Mammary epithelial cell (primary cell): ENCODE measurements around the gene C5orf46.

Experiments used
- EZH2 ChIP-seq: IDR thresholded peaks from 2 replicates; pipeline ENCODE4 v1.6.1; 2012; ENCODE audit warnings: low read length, inconsistent platforms, borderline replicate concordance
- TF ChIP-seq, protein P1 (sequence below), 2 donors: IDR thresholded peaks in 1 of 2; conservative IDR thresholded peaks in 1 of 2; 2 replicates each; pipeline ENCODE4 v1.5.1; 2011 to 2012; ENCODE audit warnings: inconsistent platforms in 2 of 2, low read length in 2 of 2, mild to moderate bottlenecking in 2 of 2, control low read depth in 1 of 2, low read depth in 1 of 2; ENCODE audit not compliant: insufficient read depth in 1 of 2; ENCODE audit errors: extremely low read depth in 1 of 2

DNA sequence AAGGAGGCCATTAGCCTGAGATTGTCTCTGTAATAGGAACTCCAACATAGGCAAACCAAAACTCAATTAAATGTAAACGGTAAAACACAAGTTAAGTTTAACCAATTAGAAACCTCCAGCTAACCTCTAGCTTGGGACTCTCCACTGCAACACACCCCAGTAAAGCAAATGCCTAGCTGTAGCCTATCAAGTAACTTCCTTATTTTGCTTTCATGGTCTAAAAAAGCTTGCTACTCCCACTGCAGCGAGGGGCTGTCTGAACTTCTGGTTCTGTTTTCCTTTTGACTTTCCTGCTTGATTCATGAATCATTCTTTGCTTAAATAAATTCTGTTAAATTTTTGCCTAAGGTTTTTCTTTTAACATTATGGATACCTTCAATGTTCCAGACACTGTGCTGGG, 24.4 kb upstream of the C5orf46 start:
- no peak for TF ChIP-seq EZH2
- TF ChIP-seq, protein P1, sequence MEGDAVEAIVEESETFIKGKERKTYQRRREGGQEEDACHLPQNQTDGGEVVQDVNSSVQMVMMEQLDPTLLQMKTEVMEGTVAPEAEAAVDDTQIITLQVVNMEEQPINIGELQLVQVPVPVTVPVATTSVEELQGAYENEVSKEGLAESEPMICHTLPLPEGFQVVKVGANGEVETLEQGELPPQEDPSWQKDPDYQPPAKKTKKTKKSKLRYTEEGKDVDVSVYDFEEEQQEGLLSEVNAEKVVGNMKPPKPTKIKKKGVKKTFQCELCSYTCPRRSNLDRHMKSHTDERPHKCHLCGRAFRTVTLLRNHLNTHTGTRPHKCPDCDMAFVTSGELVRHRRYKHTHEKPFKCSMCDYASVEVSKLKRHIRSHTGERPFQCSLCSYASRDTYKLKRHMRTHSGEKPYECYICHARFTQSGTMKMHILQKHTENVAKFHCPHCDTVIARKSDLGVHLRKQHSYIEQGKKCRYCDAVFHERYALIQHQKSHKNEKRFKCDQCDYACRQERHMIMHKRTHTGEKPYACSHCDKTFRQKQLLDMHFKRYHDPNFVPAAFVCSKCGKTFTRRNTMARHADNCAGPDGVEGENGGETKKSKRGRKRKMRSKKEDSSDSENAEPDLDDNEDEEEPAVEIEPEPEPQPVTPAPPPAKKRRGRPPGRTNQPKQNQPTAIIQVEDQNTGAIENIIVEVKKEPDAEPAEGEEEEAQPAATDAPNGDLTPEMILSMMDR (conservative IDR thresholded peaks at IDR 0.05 in 1 of 2, IDR thresholded peaks at IDR 0.05 in 1 of 2; ENCODE audit: extremely low read depth in 1 of 2, insufficient read depth in 1 of 2, low read depth in 1 of 2, low read length in 2 of 2) = no peak
